HL-60/S4 treated with retinoic acid at 250 ng/mL for 4 days and 3 days (cell line): ENCODE results near the gene EXOSC5.
"Not testable (repeated sequence)": the region's sequence is repeated elsewhere in the genome, so short reads cannot be mapped to it uniquely, and the experiment has no call there.

ENCODE experiments used
- in situ Hi-C: fragments of 300-500 bp; cut with MboI; formaldehyde crosslinking; loops from 2 replicates; pipeline ENCODE4 v1.7.0; 2022; ENCODE audit warnings: low sequenced_read_pairs

Gene EXOSC5

GRCh38 chr19:41351339-41352245 is 45.6 kb downstream of the EXOSC5 start:
- in situ Hi-C loops, result no loop called here

- in situ Hi-C loops, result no loop called here
These were observed 46.3 kb downstream of the EXOSC5 start for GRCh38 chr19:41350735-41351338.

- in situ Hi-C loops, result not testable (repeated sequence)
These were observed 50.2 kb downstream of the EXOSC5 start for GRCh38 chr19:41346916-41347315.

DNA sequence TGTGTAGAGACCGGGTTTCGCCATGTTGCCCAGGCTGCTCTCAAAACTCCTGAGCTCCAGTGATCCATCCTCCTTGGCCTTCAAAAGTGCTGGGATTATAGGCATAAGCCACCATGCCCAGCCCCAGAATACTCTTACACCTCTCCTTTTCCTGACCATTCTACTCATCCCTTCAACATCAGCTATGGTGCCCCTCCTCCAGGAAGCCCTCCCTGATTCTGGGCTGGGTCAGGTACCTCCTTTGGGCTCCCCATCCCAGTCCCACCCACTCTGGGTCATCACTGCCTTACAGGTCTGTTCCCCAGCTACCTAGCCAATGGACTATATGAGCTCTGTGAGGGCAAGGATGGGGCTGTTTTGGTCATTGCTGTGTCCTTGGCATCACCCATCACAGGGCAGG is 53.0 kb downstream of the EXOSC5 start:
- in situ Hi-C loops, result no loop called here

- in situ Hi-C loops, result no loop called here
These were observed 55.3 kb downstream of the EXOSC5 start for GRCh38 chr19:41341669-41342490.

DNA sequence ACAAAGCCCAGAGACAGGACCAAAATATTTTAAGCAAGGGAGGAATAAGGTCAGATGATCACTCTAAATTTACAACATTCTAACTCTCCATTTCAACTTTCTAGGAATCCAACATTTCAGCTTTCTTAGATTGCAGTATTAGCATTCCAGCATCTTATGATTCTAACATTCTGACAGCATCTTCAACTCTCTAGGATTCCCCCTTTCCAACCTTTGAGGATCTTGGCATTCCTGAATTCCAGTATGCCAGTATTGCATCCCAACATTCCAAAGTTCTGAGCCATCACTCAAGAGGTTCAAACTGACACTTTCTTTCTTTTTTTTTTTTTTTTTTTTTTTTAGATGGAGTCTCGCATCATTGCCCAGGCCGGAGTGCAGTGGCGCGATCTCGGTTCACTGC is 57.2 kb downstream of the EXOSC5 start:
- in situ Hi-C loops, result no loop called here
